ENCODE measurements around the gene COMMD7. TPM values are rescaled to one million over a fixed set of nuclear protein-coding genes. Genes with fewer than 3 reads are reported as not detected.

COMMD7 gene
- total and polyA plus RNA-seq, 9 of the 15 experiments (the other 6 are each of a cell fraction or from before 2014, with no cell fraction given): 11.9 to 69.1 (median 34.7) TPM

GRCh38 chr20:32752458-32753250, 9.4 kb upstream of the COMMD7 start (continued):
- TF ChIP-seq PURB (CRISPR knock-in tag; IDR thresholded peaks at IDR 0.05; ENCODE audit: low read depth) (no peak), AFF4 (CRISPR knock-in tag; IDR thresholded peaks at IDR 0.05) (no peak), DACH1 (IDR thresholded peaks at IDR 0.05; ENCODE audit: partially characterized antibody) (peak; percentile 49), ZNF696 (CRISPR knock-in tag; conservative IDR thresholded peaks at IDR 0.05) (no peak), SAP30 (IDR thresholded peaks at IDR 0.05; ENCODE audit: borderline replicate concordance, insufficient read depth, low read depth, low read length, poor library complexity, severe bottlenecking) (no peak), STAT5A (IDR thresholded peaks at IDR 0.05; ENCODE audit: borderline replicate concordance, low read length) (peak; percentile 91), SIN3B (IDR thresholded peaks at IDR 0.05; ENCODE audit: low read depth) (no peak), SNIP1 (IDR thresholded peaks at IDR 0.05; ENCODE audit: low read depth) (no peak), ZNF282 (CRISPR knock-in tag; IDR thresholded peaks at IDR 0.05) (no peak), NCOA4 (IDR thresholded peaks at IDR 0.05; ENCODE audit: partially characterized antibody) (no peak), TFAP4 (CRISPR knock-in tag; IDR thresholded peaks at IDR 0.05; ENCODE audit: borderline replicate concordance) (no peak), MTA1 (IDR thresholded peaks at IDR 0.05; ENCODE audit: borderline replicate concordance) (peak; percentile 93), GABPA (tag; conservative IDR thresholded peaks at IDR 0.05; ENCODE audit: low read depth) (peak; percentile 37; the same call in 1 of the 2 replicates), ZNF24 (IDR thresholded peaks at IDR 0.05) (no peak; the same call in 1 of the 2 replicates), BRCA1 (IDR thresholded peaks at IDR 0.05) (no peak), BRCA1 (CRISPR knock-in tag; IDR thresholded peaks at IDR 0.05) (no peak), CEBPG (CRISPR knock-in tag; IDR thresholded peaks at IDR 0.05) (no peak), CEBPG (tag; conservative IDR thresholded peaks at IDR 0.05 in 1 of 2, IDR thresholded peaks at IDR 0.05 in 1 of 2) (no peak; a peak in 1 of 4 replicates), HMG20A (CRISPR knock-in tag; conservative IDR thresholded peaks at IDR 0.05) (no peak), TCF7 (IDR thresholded peaks at IDR 0.05; ENCODE audit: borderline replicate concordance) (peak; percentile 57; the same call in 1 of the 2 replicates), CHD4 (IDR thresholded peaks at IDR 0.05; ENCODE audit: insufficient read depth, insufficient replicate concordance, low read depth, low read length, poor library complexity, severe bottlenecking) (no peak), SMARCA4 (IDR thresholded peaks at IDR 0.05) (peak; percentile 99), ZNF764 (CRISPR knock-in tag; IDR thresholded peaks at IDR 0.05; ENCODE audit: low read depth) (no peak), ZNF174 (CRISPR knock-in tag; IDR thresholded peaks at IDR 0.05) (no peak), ZNF3 (CRISPR knock-in tag; IDR thresholded peaks at IDR 0.05) (no peak), ZNF586 (CRISPR knock-in tag; conservative IDR thresholded peaks at IDR 0.05) (no peak)
